K562 (cell line): ENCODE data around the gene NYAP1. TPM values are rescaled to one million over a fixed set of nuclear protein-coding genes. Genes with fewer than 3 reads are reported as not detected.
A peak's percentile ranks its signal among the peaks of the same experiment; 100 is the strongest.

Experiments used
- CBX5 ChIP-seq: IDR thresholded peaks from 2 replicates; pipeline ENCODE4 v1.6.1; 2014; ENCODE audit warnings: low read depth, borderline replicate concordance
- ELF2 ChIP-seq: fragments of 250-450 bp; sonication (Bioruptor Pico); IDR thresholded peaks from 2 replicates; pipeline ENCODE4 v1.5.0; 2021; ENCODE audit warnings: mild to moderate bottlenecking
- ERF ChIP-seq: fragments of 450-650 bp; formaldehyde crosslinking; IDR thresholded peaks from 2 replicates; pipeline ENCODE4 v1.4.0; 2020; ENCODE audit warnings: mild to moderate bottlenecking, mixed read lengths
- EWSR1 ChIP-seq: fragments of 450-650 bp; IDR thresholded peaks from 2 replicates; pipeline ENCODE4 v1.6.1; 2018; ENCODE audit warnings: borderline replicate concordance, mild to moderate bottlenecking, low read depth, moderate library complexity; ENCODE audit not compliant: partially characterized antibody
- FOXK2 ChIP-seq, 2 experiments: fragments of 450-650 bp; IDR thresholded peaks in 1 of 2; conservative IDR thresholded peaks in 1 of 2; 2 replicates each; pipeline ENCODE4 v1.6.1; 2016; ENCODE audit warnings: low read depth in 2 of 2, mild to moderate bottlenecking in 1 of 2
- HMGXB4 ChIP-seq: sonication (generic); formaldehyde crosslinking; IDR thresholded peaks from 2 replicates; pipeline ENCODE4 v1.8.1; 2023; ENCODE audit warnings: mild to moderate bottlenecking, missing genetic modification reagents
- HNRNPLL ChIP-seq: fragments of 200-400 bp; formaldehyde crosslinking; IDR thresholded peaks from 2 replicates; pipeline ENCODE4 v1.6.1; 2017; ENCODE audit warnings: low read length, low read depth, mild to moderate bottlenecking; ENCODE audit not compliant: poor library complexity, severe bottlenecking
- ILK ChIP-seq: fragments of 450-650 bp; IDR thresholded peaks from 2 replicates; pipeline ENCODE4 v1.6.1; 2016; ENCODE audit warnings: missing genetic modification characterization, low read depth, mild to moderate bottlenecking, missing compliant biosample characterization, moderate library complexity, borderline replicate concordance
- MBD2 ChIP-seq: sonication (generic); IDR thresholded peaks from 2 replicates; pipeline ENCODE4 v1.6.1; 2016; ENCODE audit warnings: low read depth, borderline replicate concordance
- NBN ChIP-seq: fragments of 450-650 bp; IDR thresholded peaks from 2 replicates; pipeline ENCODE4 v1.6.1; 2016; ENCODE audit warnings: low read depth, mild to moderate bottlenecking
- NFE2L1 ChIP-seq: fragments of 450-650 bp; IDR thresholded peaks from 2 replicates; pipeline ENCODE4 v1.6.1; 2016; ENCODE audit warnings: missing genetic modification characterization, low read depth, mild to moderate bottlenecking, missing compliant biosample characterization, moderate library complexity, borderline replicate concordance
- NUFIP1 ChIP-seq: fragments of 450-650 bp; IDR thresholded peaks from 2 replicates; pipeline ENCODE4 v1.6.1; 2018; ENCODE audit not compliant: partially characterized antibody
- RB1 ChIP-seq: fragments of 450-650 bp; IDR thresholded peaks from 2 replicates; pipeline ENCODE4 v1.6.1; 2017; ENCODE audit warnings: low read depth, mild to moderate bottlenecking
- SMARCB1 ChIP-seq: IDR thresholded peaks from 2 replicates; pipeline ENCODE4 v1.6.1; 2011; ENCODE audit warnings: improper control_type of control experiment, low read depth; ENCODE audit not compliant: insufficient read length
- SMARCC2 ChIP-seq: fragments of 450-650 bp; IDR thresholded peaks from 2 replicates; pipeline ENCODE4 v1.6.1; 2017; ENCODE audit warnings: antibody characterized with exemption, moderate library complexity, mild to moderate bottlenecking, low read depth
- SREBF1 ChIP-seq: fragments of 150-350 bp; IDR thresholded peaks from 2 replicates; pipeline ENCODE4 v1.6.1; 2014; ENCODE audit warnings: antibody characterized with exemption, low read depth, low read length, borderline replicate concordance
- USF2 ChIP-seq: sonication (generic); formaldehyde crosslinking; IDR thresholded peaks from 2 replicates; pipeline ENCODE4 v1.5.0; 2020; ENCODE audit warnings: missing genetic modification reagents
- ZBTB43 ChIP-seq: sonication (generic); formaldehyde crosslinking; IDR thresholded peaks from 2 replicates; pipeline ENCODE4 v1.8.0; 2023; ENCODE audit warnings: mild to moderate bottlenecking, missing genetic modification reagents
- ZNF121 ChIP-seq: sonication (generic); formaldehyde crosslinking; conservative IDR thresholded peaks from 2 replicates; pipeline ENCODE4 v1.8.0; 2022; ENCODE audit warnings: missing genetic modification reagents
- ZNF174 ChIP-seq: fragments of 250-450 bp; sonication (Bioruptor Pico); IDR thresholded peaks from 2 replicates; pipeline ENCODE4 v1.4.0; 2020; ENCODE audit warnings: mild to moderate bottlenecking
- ZNF436 ChIP-seq: fragments of 250-450, 450-650 bp; sonication (Bioruptor Pico); formaldehyde crosslinking; IDR thresholded peaks from 2 replicates; pipeline ENCODE4 v1.7.0; 2020; ENCODE audit warnings: mild to moderate bottlenecking
- ZNF449 ChIP-seq: fragments of 250-450 bp; sonication (Bioruptor Pico); IDR thresholded peaks from 2 replicates; pipeline ENCODE4 v1.8.0; 2022; ENCODE audit warnings: moderate library complexity, mild to moderate bottlenecking, inconsistent platforms
- ZNF766 ChIP-seq: fragments of 200-800 bp; sonication (Bioruptor generic); conservative IDR thresholded peaks from 2 replicates; pipeline ENCODE4 v1.6.1; 2016; ENCODE audit warnings: missing genetic modification characterization, missing compliant biosample characterization
- polyA plus RNA-seq, 8 experiments: library from polyadenylated mRNA; depleted of rRNA in 4 of 8; stranded (reverse) in 5 of 8; unstranded in 3 of 8; fragments of >200 nt; fragmentation: Nextera tagmentation in 2 of 8; fragmentation: Illumina TruSeq in 1 of 8; extraction: Ambion mirVana in 2 of 8; extraction: Trizol in 1 of 8; gene quantifications; 2 replicates each; pipeline versions ENCODE4 v1.2.1 to v1.2.3, GENCODE V29; 2011 to 2014; ENCODE audit warnings: inconsistent platforms in 1 of 8, missing spikeins in 1 of 8
- total RNA-seq, 7 experiments: library from RNA; depleted of rRNA in 6 of 7; stranded (reverse); fragments of >200 nt in 6 of 7; fragmentation: Illumina TruSeq in 2 of 7; extraction: Trizol in 2 of 7; gene quantifications; 2 replicates each; pipeline versions ENCODE4 v1.2.1 to v1.2.3, GENCODE V29; 2011 to 2021; ENCODE audit warnings: low replicate concordance in 1 of 7

NYAP1 gene
- total and polyA plus RNA-seq, 9 of the 15 experiments (the other 6 are each of a cell fraction or from before 2014, with no cell fraction given) = 0.11 to 0.88 (median 0.22) TPM; not detected in 2

- 0 out of 2 replicates have a peak, but pooled peaks have one; percentile 16 for TF ChIP-seq HMGXB4 (CRISPR knock-in tag)
- TF ChIP-seq SMARCB1 = no peak
- TF ChIP-seq ERF (CRISPR knock-in tag) = no peak
- peak; percentile 81 for TF ChIP-seq HNRNPLL
- TF ChIP-seq SREBF1 = no peak
- no peak for TF ChIP-seq ZNF121
- TF ChIP-seq ZNF449 (CRISPR knock-in tag) = no peak
- TF ChIP-seq USF2 (CRISPR knock-in tag) = peak; percentile 33; the same call in 1 of the 2 replicates
- TF ChIP-seq FOXK2 (conservative IDR thresholded peaks at IDR 0.05 in 1 of 2, IDR thresholded peaks at IDR 0.05 in 1 of 2; ENCODE audit: low read depth in 2 of 2) = peak in 1 of 2 experiments; percentile 65; a peak in 1 of 4 replicates
- TF ChIP-seq SMARCC2 = no peak
- no peak for TF ChIP-seq ZBTB43 (CRISPR knock-in tag)
- TF ChIP-seq NUFIP1 = no peak
- TF ChIP-seq ZNF436 (CRISPR knock-in tag) = no peak
- peak; percentile 82 for TF ChIP-seq NBN
- no peak for TF ChIP-seq CBX5
- no peak for TF ChIP-seq ILK (tag)
- no peak for TF ChIP-seq NFE2L1 (tag)
- TF ChIP-seq ZNF766 (CRISPR knock-in tag) = no peak
- no peak for TF ChIP-seq EWSR1
- TF ChIP-seq ELF2 (CRISPR knock-in tag) = no peak
- TF ChIP-seq RB1 = peak; percentile 58; the same call in 1 of the 2 replicates
- 0 out of 2 replicates have a peak, but pooled peaks have one; percentile 68 for TF ChIP-seq ZNF174 (CRISPR knock-in tag)
- peak; percentile 94 for TF ChIP-seq MBD2
Measured at GRCh38 chr7:100538654-100539435, 55.1 kb downstream of the NYAP1 start, which contains the start of gene AGFG2 (continued).
